ENCODE results near the gene ANKRD40.
"Not testable (repeated sequence)": the region's sequence is repeated elsewhere in the genome, so short reads cannot be mapped to it uniquely, and the experiment has no call there.

Gene ANKRD40

DNA sequence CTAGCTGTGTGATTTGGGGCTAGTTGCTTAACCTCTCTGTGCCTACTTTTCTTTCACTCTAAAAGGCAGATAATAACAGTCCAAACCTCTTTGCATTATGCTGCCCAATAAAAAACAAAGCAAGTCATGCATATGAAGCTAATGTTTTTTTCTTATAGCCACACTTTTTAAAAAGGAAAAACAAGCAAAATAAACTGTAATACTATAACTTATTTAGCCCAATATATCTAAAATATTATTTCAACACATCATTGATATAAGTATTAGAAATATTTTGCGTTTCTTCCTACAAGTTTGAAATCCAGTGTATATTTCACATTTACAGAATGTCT is 22.4 kb downstream of the ANKRD40 start:
- DNase-seq, result no peak

DNA sequence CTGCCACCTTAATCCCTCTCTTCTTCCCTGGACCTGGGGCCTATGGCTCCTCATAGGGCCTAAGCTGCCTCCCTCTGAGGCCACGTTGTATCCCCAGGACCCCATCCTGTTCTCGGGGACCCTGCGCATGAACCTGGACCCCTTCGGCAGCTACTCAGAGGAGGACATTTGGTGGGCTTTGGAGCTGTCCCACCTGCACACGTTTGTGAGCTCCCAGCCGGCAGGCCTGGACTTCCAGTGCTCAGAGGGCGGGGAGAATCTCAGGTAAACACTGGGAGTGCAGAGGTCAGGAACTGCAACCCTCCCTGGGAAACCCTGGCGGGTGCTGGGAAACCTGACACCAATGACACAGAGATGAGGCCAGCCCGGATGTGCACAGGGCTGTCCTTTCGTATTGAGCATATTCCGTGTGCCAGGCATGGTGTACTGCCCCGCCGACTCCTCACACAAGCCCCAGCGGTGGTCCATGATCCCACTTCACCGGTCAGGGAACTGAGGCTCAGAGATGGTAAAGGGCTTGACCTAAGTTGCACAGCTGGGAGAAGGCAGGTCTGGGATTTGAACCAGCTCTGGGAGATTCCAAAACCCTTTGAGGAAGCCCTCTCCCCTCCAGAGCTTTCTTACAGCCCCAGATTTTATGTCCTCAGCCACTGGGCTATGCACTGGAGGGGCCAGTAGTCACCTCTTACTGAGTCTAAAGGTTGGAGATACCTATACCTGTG is 22.9 kb downstream of the ANKRD40 start:
- DNase-seq, result no peak

DNA sequence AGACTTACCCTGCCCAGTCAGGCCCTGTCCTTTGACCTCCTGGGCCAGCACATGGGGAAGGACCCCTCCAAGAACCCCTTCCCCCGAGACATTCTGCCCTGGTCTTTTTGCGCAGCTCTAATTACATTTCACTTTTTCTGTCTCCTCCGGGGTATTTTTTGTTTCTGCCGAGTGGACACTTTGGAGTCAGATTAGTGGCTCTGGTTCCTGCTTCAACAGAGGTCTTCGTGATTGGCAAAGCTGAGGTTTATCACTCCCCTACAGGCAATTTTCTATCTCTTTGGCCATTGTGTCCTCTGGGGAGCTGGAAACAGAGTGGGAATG is 23.5 kb downstream of the ANKRD40 start:
- DNase-seq, result no peak

DNA sequence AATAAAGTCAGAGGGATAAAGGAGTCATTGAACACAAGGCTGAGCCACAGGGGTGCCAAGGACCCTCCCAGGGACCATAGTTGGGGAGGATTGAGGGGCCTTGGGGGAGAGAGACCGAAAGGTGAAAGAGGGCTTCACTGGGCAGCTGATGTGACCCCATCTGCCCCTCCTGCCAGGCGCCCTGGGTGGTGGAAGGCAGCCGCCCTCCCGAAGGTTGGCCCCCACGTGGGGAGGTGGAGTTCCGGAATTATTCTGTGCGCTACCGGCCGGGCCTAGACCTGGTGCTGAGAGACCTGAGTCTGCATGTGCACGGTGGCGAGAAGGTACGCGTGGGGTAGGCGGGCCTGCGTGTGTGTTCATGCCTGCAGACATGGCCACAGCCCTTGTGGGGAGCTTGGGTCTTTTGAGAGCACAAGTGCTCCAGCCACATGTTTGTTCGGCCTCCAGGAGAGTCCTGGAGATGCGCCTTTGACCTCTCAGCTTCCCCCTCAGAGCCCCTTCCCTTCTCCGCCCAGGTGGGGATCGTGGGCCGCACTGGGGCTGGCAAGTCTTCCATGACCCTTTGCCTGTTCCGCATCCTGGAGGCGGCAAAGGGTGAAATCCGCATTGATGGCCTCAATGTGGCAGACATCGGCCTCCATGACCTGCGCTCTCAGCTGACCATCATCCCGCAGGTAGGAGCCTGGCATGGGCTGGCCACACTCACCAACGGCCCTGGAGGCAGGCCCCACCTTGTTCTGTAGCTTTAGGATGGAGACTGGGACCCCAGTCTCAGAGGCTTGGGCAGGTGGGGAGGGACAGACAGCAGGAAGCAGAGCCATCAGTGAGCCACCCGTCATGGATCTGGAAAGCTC is 24.1 kb downstream of the ANKRD40 start:
- DNase-seq, result no peak

DNA sequence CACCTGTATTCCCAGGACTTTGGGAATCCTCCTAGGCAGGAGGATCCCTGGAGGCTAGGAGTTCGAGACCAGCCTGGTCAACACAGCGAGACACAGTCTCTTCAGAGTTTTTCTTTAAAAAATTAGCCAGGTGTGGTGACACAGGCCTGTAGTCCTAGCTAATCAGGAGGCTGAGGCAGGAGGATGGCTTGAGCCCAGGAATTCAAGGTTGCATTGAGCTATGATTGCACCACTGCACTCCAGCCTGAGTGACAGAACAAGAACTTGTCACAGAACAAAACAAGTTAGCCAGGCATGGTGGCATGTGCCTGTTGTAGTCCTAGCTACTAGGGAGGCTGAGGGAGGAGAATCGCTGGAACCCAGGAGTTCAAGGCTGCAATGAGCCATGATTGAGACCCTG is 24.8 kb downstream of the ANKRD40 start:
- no peak for DNase-seq

DNA sequence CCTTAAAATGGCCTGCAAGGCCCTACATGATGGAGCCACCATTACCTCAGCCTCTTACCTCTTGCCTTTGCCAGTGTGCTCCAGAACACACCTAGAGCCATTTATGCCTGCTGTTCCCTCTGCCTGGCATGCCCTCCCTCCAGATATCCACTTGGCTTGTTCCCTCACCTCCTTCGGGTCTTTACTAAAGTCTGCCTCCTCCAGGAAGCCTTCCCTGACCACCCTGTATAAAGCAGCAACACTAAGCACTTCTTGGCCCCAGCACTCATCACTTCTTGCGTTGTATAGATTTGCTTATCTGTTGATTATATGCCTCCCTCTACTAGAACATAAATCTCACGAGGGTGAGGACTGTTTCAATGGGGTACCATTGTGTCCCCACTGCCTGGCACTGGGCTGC is 25.3 kb downstream of the ANKRD40 start:
- DNase-seq, result no peak

DNA sequence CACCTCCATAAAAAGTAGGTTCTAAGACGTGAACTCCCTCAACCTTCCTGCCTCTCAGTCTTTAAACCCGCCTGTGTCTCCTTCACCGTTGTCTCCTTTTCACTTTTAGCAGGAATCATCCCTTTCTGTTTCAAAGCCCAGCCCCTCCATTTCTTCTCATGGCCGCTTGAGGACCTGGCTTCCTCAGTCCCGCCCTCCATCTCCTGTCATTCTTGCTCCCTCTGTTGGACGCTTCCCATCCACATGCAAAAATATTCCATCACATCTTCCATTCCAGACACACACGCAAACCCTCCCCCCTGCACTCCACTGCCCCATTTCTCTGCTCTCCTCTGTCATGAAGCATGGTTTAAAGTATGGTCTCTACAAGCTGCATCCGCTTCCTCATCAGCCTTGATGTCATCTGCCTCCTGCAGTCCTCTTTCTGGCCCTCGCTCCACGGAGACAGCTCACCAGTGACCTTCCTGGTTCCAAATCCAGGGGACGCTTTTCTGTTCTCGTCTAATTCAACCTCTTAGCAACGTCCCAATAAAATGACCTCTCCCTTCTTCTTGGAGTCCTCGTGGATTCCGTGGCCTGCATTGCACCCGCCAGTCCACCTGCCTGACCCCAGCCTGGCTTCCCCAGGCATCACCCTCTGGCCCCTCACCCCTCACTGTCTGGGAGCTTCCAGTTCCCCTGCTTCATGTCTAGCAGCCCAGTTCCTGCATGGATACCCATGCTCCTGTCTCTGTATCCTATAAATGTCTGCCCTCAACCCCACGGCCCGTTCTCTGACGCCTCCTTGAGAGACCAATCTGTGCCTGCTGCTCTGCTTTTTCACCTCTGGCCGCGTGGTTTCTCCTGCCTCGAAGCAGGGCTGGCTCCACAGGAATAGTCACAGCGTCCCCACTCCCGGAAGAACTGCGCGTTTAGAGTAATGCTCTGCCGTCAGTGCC is 26.2 kb downstream of the ANKRD40 start:
- DNase-seq, result no peak

DNA sequence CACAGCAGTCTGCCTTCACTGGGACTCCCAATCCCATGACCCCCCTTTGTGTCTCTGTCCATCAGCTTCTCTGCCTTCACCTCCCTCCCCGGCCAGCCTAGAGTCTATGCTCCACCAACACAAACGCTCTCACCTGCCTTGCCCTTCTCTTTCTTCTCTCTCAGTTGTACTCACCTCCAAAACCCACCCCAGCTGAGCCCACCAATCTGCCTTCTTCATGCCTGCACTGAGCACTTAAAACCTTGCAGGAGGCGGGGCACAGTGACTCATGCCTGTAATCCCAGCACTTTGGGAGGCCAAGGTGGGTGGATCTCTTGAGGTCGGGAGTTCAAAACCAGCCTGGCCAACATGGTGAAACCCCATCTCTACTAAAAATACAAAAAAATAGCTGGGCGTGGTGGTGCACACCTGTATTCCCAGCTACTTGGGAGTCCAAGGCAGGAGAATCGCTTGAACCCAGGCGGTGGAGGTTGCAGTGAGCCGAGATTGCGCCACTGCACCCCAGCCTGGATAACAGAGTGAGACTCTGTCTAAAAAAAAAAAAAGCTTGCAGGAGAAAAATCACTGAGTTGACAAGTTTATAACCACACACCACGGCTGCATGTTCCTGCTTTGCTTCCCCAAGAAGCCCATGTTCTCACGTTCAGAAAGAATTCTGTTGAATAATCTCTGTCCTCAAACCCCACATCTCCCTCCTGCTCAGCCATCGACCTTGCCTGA is 27.0 kb downstream of the ANKRD40 start:
- not testable (repeated sequence) for DNase-seq

DNA sequence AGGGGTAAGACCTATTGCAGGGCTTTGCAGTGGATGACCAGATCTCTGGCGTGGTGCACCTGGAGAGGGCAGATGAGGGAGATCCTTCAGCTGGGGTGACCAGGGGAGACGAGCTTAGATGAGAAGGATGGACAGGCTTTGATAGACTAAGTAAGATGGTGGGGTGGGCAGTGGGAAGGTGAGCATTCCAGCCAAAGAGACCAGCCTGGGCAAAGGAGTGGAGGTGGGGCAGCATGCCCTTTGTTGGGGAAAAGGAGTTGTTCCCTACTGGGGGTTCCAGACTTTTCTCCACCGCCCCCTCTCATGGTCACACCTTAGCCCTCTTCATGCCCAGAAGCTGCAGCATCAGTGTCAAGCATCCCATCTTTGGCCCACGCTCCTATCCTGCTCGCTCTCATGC is 27.6 kb downstream of the ANKRD40 start:
- DNase-seq, result no peak

DNA sequence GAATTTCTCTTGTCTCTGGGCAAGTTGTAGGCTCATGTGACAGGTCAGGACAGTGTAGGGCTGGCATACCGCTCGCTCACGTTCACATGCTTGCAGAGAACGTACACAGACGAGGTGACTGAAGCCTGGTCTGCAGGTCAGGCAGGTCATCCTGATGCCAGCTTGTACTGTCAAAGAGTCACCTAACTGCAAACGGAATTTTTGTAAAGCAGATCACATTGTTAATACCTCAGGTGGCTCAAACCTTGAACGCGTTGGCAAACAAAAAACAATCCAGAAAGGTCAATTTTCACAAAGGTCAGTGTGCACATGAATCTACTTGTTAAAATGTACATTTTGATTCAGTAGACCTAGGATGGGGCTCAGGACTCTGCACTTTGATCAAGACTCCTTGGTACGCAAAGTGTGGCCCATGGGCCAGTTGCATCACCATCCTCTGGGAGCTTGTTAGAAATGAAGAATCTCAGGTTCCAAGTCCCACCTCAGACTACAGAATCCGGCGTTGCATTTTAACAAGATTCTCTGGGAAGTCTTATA is 28.6 kb downstream of the ANKRD40 start:
- DNase-seq, result no peak

DNA sequence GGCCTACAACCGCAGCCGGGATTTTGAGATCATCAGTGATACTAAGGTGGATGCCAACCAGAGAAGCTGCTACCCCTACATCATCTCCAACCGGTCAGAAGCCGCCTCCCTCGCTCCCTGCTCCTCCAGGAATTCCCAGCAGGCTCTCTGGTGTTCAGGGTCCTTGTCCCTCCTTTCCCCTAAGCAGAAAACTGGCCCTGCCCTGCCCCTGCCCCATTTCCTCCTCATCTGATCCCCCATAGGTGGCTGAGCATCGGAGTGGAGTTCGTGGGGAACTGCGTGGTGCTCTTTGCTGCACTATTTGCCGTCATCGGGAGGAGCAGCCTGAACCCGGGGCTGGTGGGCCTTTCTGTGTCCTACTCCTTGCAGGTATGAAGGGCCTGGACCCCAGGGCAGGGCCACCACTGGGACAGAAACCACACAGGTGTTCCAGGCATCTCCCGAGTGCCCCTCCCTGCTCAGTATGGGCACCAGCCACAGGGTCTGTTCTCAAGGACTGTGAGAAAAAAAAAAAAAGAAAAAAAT is 29.8 kb downstream of the ANKRD40 start:
- DNase-seq, result no peak

DNA sequence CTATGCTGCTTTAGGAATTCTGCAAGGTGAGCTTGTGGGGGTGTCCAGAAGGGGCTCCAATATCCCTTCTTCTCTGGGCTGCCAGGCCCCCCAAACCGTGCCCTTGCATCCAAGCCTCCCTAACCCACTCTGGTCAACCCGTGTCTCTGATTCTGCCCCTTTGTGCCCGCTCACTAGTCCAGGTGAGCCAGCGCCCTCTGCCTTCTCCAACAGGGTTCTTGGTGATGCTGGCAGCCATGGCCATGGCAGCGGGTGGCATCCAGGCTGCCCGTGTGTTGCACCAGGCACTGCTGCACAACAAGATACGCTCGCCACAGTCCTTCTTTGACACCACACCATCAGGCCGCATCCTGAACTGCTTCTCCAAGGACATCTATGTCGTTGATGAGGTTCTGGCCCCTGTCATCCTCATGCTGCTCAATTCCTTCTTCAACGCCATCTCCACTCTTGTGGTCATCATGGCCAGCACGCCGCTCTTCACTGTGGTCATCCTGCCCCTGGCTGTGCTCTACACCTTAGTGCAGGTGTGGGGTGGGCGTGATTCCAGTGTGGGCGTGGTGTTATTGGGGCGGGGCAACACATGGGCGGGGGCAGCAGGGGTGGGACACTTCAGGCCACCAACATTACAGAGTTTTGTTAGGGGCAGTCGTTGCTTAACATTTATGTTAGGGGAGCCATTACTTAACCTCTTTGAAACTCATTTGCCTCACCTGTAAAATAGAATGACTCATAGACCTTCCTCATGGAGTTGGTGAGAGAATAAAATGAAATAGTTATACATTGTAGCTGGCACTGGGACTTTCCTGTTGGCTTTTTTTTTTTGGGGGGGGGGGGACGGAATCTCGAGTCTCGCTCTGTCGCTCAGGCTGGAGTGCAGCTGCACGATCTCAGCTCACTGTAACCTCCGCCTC is 31.4 kb downstream of the ANKRD40 start:
- DNase-seq, result no peak

DNA sequence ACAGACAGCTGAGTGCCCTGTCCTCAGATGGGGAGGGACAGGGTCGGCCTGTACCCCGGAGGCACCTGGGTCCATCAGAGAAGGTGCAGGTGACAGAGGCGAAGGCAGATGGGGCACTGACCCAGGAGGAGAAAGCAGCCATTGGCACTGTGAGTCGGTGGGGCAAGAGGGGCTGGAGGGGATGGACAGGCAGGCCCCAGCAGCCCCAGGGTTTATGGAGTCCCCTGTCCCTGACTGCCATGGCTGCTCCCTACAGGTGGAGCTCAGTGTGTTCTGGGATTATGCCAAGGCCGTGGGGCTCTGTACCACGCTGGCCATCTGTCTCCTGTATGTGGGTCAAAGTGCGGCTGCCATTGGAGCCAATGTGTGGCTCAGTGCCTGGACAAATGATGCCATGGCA is 32.1 kb downstream of the ANKRD40 start:
- DNase-seq, result peak; percentile 68 to 92

DNA sequence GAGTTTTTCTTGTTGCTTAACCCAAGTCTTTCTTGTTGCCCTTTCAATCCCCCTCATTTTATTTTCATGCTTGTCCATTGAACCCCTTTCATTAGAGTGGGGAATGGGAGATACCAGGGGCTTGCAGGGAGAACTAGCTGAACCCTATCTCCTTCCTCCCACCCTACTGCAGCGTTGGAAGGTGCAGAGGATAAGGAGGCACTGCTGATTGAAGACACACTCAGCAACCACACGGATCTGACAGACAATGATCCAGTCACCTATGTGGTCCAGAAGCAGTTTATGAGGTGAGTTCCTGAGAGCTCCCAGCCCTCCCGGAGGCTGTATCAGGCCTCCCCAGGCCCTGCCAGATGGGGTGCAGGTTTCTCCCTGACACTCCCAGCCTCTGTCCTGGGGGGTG is 32.5 kb downstream of the ANKRD40 start:
- no peak for DNase-seq

DNA sequence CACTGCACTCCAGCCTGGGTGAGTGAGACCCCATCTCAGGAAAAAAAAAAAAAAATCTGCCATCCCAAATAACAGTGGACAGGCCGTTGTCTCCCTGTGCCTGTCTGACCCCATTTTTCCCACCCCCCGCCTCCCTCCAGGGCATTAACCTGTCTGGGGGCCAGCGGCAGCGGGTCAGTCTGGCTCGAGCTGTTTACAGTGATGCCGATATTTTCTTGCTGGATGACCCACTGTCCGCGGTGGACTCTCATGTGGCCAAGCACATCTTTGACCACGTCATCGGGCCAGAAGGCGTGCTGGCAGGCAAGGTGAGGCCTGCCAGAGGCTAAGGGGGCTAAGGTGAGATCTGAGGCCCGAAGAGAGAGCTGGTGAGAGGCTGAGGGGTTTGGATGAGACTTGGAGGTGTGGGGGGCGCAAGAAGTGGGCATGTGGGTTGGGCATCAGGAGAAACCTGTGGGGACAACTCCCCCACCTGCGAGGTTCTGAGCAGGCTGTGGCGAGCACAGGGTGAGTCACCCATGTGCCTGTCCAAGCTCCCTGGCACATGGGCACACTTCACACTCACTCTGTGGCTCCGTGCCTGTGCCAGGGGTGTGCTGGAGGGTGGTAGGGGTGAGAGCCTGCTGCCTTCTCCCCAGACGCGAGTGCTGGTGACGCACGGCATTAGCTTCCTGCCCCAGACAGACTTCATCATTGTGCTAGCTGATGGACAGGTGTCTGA is 34.7 kb downstream of the ANKRD40 start:
- no peak for DNase-seq

DNA sequence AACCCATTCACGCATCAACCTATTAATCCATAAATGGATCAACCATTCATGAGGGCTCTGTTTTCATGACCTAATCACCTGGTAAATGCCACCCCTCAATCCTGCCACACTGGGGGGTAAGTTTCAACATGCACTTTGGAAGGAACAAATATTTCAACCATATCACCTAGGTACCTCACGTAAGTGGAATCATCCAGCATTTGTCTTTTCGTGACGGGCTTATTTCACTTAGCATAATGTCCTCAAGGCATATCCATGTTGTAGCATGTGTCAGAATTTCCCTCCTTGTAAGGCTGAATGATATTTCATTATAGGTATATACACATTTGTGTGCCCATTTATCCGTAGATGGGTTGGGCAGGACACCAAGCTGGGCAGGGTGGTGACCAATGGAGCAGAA is 35.6 kb downstream of the ANKRD40 start:
- no peak for DNase-seq

DNA sequence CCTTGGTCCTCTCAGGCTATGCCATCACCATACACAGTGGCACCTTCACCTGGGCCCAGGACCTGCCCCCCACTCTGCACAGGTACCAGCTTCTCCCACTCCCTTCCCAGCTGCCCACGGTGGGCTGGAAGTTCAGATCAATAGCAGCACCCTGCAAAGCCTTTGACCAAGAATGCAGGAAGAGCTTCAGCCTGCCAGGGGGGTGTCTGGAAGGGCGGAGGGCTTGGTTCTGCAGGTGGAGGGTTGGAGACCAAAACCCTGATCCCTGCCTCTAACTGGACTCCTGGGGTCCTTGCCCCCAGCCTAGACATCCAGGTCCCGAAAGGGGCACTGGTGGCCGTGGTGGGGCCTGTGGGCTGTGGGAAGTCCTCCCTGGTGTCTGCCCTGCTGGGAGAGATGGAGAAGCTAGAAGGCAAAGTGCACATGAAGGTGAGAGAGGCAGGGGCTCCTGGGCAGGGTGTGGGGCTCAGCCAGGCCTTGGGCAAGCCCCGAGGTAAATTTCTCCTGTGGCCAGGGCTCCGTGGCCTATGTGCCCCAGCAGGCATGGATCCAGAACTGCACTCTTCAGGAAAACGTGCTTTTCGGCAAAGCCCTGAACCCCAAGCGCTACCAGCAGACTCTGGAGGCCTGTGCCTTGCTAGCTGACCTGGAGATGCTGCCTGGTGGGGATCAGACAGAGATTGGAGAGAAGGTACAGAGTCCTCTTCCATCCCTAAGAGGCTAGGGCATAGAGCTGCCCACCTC is 38.7 kb downstream of the ANKRD40 start:
- DNase-seq, result no peak

DNA sequence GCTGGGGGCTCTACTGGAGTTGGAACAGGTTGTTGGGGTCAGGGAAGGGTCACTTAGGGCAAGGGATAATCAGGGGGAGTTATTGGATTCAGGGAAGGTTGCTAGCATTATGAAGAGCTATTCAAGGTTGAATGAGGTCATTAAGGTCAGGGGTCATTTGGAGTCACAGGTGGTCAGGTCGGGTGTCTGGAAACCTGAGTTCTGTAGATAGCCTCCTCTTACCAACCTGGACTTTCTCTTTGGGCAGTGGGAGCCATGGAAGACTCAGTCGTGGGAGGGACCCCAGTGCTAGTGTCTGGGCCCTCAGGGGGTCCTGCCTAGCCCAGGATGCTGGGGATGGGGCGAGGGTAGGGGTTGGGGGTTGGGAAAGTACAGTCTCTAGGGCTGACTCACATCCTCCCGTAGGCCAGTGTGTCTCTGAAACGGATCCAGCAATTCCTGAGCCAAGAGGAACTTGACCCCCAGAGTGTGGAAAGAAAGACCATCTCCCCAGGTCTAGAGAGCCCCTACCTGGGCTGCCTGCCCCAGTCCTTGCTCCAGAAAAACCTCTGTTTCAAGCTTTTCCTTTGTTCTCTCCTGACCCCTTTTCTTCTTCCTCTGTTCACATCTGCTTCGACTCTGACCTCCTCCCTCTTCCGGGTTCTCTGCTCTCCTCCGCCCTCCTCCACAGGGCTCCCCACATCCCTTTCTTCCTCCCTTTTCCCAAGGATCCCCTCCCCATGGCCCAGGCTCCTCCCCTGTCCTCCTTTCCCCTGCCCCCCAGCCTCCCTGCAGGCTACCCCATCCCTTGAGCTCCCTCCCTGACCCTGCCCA is 39.5 kb downstream of the ANKRD40 start:
- no peak for DNase-seq
